Thyroid gland (tissue), 4 donors: Measurements from ENCODE around the gene ART5.

ENCODE experiments used
- CTCF ChIP-seq, 6 experiments: fragments of 200-600 bp in 3 of 6; fragments of 450-650 bp in 3 of 6; sonication (generic) in 3 of 6; IDR thresholded peaks; one replicate each; pipeline ENCODE4 v1.5.1; 2016 to 2019; ENCODE audit warnings: antibody characterized with exemption in 6 of 6, mild to moderate bottlenecking in 2 of 6, inconsistent platforms in 1 of 6, moderate library complexity in 1 of 6
- POLR2A ChIP-seq, 2 donors: fragments of 450-650 bp; IDR thresholded peaks; one replicate each; pipeline ENCODE4 v1.6.1; 2017; ENCODE audit warnings: antibody characterized with exemption in 2 of 2, mild to moderate bottlenecking in 2 of 2, moderate library complexity in 1 of 2

GRCh38 chr11:3635641-3636375, 6.0 kb downstream of the ART5 start:
- TF ChIP-seq CTCF (IDR thresholded peaks at IDR 0.05) (no peak), POLR2A (IDR thresholded peaks at IDR 0.05) (no peak)
